Hematopoietic multipotent progenitor cell treated with erythropoietin and hydrocortisone succinate and interleukin-3 and kit ligand, for 6 days (in vitro differentiated cells): ENCODE measurements around the gene ARFGEF2.
"Not testable (repeated sequence)": the region's sequence is repeated elsewhere in the genome, so short reads cannot be mapped to it uniquely, and the experiment has no call there.

ENCODE experiments used
- DNase-seq: peaks from one replicate; pipeline ENCODE4 v3.0.0-alpha.2; 2015

The ARFGEF2 gene

DNA sequence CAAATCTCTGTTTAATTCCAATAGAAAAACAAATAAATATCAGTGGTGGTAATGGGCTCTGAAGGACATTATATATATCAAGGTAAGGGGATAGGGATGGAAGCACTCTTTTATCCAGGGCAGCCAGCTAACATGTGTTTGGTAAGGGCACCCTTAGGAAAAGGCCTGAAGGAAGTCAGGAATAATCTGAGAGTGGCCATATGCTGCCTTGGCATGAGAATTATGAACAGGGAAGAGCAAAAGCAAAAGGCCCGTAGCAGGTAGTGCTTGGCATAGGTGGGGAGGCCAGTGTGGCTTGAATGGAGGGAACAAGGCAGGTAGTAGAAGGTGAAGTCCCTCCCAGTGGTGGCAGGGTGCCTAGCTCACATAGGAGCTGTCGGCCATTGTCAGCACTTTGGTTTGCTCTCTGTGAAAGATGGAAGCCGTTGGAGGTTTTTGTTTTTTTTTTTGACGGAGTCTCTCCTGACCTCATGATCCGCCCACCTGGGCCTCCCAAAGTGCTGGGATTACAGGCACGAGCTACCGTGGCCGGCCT, 85.0 kb downstream of the ARFGEF2 start:
- no peak for DNase-seq

DNA sequence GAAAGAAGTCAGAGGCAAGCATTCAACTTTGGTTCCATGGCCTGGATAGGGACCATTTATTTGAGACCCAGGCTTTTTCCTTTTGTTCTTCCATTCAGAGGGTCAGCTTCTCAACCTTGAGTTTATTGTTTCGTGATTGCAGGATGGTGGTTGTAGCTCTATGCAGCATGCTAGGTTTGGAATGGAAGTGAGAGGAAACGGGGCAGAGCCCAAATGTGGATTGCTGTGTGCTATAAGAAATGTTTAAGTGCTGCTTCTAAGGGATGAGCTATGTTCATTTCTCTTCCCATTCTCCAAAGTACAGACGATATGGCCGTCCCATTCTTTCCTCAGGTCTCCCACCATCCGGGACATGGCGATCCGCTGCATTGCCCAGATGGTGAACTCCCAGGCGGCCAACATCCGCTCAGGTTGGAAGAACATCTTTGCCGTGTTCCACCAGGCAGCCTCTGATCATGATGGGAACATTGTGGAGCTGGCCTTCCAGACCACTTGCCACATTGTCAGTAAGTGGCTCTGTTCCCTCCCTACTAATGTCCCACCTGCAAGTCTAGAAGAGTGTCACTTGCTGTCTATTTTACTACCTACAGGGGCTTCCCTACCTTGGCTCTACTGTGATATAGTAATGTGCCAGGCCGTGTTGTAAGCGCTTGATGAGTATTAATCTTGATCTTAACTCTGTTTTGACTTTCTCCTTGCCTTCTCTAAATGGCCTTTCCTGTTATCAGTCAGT, 88.6 kb downstream of the ARFGEF2 start:
- DNase-seq: no peak

DNA sequence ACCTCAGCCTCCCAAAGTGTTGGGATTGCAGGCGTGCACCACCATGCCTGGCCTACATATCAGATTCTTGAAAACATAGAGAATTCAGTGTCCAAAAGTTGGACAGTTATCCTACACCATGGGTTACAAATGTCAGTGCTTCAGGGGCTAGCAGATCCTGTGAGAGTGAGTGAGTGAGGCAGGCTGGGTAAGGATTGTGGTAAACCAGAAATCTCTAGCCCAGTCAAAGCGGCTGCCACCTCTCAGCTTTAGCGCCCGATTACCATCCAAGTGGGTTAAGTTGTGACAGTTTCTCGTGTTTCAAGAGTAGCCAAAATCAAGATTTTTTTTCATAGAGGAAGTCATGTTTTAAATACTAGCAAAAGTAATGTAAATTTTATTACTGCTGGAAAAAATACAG, 102.7 kb downstream of the ARFGEF2 start:
- DNase-seq: no peak

DNA sequence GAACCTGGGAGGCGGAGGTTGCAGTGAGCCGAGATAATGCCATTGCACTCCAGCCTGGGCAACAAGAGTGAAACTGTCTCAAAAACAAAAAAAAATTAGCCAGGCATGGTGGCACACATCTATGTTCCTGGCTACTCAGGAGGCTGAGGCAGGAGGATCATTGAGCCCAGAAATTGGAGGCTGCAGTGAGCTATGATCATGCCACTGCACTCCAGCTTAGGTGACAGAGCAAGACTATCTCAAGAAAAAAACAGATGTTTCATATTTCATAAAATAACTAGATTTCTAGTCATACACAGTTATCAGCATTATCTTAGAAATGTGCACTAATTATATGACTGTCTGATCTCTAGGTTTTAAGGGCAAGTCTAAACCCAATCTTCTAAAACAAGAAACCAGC, 106.7 kb downstream of the ARFGEF2 start:
- DNase-seq: not testable (repeated sequence)

DNA sequence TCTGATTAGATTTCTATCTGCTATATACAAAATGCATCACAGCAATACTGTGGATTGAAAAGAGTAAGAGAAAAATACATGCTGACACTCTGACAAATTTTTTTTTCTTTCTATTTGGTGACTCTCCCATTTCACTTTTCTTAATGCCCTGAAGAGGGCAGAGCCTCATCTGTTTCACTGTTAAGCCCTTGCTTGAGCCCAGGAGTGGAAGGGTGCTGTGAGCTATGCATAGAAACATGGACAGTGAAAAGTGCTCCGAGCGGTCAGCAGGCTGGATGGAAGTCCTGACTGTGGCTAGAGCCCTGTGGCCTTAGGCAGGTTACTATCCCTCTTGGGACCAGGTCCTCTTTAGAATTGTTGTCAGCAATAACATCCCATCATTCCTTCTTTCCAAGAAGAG, 107.2 kb downstream of the ARFGEF2 start:
- peak; percentile 68 for DNase-seq

DNA sequence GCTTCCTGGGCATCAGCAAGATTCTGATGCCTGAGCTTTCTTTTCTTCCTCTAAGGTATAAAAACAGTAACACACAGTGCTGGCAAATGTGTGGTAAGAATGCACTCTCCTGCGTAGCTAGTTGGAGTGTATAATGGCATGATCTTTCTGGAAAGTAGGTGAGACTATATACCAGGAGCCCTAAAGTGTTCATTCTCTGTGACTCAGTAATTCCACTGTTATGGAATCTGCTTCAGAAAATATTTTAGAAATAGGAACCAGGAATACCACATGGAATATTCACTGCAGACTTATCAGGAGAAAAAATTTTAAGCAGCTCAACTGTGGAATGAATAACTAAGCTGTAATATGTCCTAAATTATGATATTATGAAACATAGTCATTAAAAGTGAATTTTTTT, 107.7 kb downstream of the ARFGEF2 start:
- no peak for DNase-seq

DNA sequence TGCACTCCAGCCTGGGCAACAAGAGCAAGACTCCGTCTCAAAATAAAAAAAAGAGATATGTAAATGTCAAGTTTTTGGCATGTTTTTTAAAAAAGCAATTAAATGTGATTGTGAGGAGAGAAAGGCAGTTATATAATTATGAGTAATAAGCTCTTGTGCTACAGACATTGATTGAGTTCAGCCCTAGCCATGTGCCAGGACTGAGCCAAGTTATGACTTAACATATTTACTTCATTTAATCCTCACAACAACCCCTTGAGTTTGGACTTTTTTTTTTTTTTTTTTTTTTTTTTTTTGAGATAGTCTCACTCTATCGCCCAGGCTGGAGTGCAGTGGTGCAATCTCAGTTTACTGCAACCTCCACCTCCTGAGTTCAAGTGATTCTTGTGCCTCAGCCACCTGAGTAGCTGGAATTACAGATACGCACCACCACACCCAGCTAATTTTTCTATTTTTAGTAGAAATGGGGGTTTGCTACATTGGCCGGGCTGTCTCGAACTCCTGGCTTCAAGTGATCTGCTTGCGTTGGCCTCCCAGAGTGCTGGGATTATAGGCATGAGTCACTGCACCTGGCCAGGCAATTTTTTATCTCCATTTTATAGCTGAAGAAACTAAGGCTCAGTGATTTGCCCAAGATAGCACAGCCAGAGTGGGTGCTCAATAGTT, 109.6 kb downstream of the ARFGEF2 start:
- no peak for DNase-seq

DNA sequence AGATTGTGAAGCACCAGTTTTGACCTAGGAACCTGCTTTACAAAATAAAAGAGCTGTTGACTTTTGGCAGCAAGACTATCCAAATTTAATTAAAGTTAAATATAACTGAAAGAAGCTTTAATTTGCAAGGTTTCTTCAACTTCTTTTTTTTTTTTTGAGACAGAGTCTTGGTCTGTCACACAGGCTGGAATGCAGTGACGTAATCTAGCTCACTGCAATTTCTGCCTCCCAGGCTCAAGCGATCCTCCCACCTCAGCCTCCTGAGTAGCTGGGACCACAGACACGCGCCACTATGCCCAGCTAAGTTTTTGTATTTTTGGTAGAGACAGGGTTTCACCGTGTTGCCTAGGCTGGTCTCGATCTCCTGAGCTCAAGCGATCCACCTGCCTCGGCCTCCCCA, 110.9 kb downstream of the ARFGEF2 start:
- no peak for DNase-seq

DNA sequence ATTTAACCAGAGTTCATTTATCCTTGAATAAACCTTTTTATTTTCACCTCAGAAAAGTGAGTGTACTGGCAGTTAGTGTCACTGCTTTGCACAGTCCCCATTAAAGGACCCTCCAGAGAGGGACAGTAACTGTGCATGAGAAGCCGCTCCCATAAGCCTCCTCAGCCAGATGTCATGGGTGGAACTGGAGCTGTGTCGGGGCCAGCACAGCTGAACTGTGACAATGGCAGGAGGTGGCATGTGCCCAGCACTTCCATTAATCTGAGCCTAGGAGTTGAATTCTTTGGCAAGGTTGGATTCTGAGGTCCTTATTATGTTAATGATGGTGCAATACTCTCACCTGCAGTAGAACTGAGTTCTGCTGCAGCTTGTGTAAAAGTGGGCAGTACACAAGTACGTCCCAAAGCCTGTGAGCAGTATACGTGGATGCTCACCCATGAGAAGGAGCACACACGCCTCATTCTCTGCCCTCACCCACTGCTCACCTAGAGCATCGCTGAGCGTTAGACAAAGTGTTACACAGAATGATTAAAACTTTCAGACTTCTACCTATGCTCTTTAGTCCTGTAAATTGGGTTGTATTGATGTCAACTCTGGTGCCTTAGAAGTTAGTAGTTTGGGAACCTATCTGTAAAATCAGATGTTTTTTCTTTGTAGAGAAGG, 112.7 kb downstream of the ARFGEF2 start:
- DNase-seq: no peak

DNA sequence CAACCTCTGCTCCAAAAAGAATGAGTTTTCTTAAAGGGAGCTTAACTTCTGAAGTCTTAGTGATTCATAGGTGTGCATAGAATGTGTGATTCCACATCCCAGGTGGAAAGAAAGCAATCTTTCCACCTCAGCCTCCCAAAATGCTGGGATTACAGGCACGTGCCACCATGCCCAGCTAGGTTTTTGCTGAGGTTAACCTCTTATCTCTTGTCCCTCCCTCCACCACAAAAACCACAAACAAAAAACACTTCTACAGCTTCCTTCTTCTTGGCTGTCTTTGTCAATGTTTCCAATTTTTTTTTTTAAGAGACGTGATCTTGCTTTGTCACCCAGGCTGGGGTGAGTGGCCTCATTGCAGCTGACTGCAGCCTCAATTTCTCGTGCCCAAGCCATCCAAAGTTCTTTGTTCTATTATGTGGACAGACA, 116.5 kb downstream of the ARFGEF2 start:
- peak; percentile 91 for DNase-seq

DNA sequence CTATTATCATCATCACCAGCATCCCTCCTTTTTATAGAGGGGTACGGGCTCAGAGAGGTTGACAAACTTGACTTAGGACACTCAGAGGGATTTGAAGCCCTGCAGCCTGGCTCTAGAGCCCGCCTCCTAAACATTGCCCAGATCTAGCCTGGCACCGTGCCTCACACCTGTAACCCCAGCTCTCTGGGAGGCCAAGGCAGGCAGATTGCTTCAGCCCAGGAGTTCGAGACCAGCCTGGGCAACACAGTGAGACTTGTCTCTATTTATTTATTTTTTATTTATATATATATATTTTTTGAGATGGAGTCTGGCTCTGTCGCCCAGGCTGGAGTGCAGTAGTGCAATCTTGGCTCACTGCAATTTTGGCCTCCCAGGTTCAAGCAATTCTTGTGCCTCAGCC, 118.3 kb downstream of the ARFGEF2 start:
- DNase-seq: no peak

DNA sequence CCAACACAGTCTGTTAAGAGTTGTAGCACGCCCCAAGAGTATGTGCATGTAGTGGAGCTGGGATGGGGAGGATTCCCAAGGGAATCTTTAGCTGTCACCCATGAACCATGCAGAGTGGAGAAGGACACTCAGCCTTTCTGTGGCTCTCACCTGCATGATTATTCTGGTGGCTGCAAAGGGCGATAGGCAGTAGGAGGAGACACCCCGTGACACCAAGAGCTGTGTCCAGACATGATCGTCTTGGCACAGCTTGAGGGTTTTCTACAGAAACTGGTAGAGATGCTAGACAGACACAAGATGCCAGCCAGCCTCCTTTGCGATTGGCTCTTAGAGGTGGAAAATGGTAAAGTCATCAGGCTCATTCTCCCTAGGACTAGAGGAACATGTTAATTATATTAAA, 121.5 kb downstream of the ARFGEF2 start:
- DNase-seq: no peak

DNA sequence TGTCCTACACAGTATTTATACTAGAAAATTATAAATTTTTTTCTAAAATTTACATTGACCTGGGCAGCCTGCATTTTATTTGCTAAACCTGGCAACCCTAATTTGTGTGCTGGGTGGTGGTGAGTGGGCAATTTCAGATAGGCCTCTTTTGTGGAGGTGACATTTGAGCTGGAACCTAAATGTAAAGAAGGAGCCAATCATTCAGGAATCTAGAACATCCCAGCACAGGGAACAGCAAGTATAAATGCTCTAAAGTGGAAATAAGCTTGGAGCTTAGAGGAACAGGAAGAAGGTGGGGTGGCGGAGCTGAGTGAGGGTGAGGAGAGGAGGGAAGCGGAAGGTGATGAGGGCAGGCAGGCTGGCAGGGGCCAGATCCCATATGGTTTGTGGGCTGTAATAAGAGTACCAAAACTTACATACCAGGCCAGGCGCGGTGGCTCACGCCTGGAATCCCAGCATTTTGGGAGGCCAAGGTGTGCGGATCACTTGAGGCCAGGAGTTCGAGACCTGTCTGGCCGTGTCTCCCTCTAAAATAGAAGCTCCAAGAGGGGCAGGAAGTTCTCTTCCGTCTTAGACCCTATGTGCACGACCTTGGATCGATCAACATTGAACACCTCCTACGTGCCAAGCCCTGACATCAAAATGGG, 124.1 kb downstream of the ARFGEF2 start:
- no peak for DNase-seq

DNA sequence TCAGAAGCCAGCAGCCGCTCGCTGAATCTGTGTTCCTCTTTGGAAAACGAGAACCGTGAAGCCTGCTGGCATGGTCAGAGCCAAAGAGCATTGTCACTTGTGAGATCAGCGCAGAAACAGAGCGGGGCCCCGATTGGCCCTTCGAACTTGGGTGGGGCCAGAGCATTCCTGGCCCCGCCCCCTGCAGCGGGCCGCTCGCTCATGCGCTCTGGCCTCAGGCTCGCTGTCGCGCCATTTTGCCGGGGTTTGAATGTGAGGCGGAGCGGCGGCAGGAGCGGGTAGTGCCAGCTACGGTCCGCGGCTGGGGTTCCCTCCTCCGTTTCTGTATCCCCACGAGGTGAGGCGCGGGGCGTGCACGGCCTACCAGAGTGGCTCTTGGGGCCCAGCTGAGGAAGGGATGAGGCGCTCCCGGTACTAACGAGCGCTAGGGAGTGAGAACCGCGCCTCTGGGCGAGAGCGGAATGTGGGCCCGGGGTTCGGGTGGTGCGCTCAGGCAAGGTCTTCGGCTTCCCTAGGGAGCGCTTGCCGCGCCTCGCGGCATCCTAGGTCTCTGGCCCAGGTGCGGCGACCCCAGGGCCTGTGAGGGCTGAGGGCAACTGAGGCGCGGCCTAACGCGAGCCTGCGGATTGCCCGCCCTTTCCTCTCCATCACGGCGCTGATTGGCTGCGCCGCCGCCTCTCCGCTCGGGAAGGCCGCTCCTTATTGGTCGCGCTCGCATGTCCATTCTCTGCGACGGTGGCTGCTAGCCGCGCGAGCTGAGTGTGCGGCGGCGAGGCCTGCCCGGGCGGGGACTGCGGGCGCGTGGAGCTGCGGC, 124.8 kb downstream of the ARFGEF2 start, which contains the start of gene CSE1L:
Gene CSE1L, plus strand, starts transcription at position 226 of the 814 bp plus-strand sequence. CDS start 12,152 bp downstream, outside the sequence.
- DNase-seq: peak; percentile 98

DNA sequence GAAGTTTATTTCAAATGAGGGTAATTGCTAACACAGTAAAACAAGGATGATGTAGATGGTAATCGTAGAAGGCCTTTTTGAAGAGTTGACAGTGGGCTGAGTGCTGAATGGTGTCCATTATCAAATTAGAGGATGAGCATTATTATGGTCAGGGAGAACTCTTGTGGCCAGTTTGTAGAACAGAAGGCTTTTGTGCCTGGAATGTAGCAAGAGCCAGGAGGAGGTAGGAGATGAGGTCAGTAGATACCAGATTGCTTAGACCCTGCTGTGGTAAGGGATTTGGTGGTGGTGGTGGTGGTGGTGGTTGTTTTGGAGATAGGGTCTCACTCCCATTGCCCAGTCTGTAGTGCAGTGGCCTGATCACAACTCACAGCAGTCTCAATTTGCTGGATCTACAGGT, 130.8 kb downstream of the ARFGEF2 start:
- DNase-seq: no peak

DNA sequence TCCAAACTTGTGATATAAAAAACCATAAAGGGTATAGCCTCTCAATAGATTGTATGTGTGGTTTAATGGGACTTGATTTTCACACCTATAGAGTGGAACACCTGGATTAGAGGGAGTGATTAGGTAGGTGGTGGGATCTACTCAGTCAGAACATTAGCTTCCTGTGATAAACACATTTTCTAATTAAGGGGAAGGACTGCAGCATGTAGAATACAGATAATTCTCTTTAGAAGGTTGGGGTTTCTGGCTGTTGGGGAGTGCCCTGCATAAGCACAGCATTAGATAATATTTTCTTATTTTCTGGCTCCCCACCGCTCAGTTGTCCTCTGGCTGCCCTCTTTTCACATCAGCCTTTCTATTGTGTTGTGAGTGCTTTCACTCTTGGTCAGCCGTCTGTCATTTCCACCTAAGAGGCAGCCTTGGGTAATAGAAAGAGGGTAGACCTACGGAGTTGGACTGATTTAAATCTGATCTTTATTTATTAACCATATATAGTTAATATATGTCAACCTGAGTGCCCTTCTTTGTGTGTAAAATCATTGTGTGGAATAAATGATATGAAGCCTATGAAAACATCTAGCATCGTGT, 132.6 kb downstream of the ARFGEF2 start:
- peak; percentile 80 for DNase-seq

DNA sequence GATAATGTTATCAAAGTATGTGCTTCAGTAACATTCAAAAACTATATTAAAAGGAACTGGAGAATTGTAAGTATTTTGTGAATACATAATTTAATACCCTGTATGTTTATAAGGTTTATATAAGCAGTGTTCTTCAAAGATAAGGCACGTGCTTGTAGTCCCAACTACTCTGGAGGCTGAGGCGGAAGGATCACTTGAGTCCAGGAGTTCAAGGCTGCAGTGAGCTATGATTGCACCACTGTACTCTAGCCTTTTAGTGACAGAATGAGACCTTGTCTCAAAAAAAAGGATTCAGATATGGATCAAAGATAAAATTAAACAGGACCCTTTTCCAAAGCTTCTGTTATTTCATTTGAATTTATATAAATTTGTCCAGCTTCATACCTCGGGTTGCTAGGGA, 141.8 kb downstream of the ARFGEF2 start:
- no peak for DNase-seq

DNA sequence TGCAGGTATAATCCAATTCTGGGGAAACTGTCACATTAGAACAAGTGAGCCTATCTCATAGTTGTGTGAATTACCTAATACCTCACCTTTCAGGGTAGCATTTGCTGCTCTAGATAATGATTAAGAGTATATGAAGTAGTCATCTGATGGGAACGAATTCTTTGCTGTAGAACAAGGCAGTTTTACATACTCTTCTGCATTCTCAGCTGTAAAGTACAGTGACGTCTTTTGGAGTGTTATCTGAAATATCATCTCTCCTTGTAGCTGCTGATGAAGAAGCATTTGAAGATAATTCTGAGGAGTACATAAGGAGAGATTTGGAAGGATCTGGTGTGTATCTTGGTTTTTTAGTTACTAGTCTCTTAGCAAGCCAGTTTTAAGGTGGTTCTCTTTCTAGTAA, 153.0 kb downstream of the ARFGEF2 start:
- no peak for DNase-seq

DNA sequence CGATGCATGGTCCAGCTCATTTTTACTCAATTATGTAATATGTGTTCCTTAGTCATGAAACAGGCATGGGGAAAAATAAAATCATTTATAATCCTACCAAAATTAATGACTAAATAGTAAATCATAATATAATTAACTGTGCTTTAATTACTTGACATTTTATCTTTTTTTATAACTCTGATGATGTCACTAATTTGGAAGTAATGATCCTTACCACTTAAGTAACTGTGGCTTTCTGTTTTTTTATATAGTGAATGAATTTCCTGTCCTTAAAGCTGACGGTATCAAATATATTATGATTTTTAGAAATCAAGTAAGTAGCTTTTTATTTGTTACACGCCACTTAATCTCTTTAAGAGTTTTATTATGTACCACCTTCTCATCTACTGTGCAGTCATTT, 156.8 kb downstream of the ARFGEF2 start:
- DNase-seq: no peak

DNA sequence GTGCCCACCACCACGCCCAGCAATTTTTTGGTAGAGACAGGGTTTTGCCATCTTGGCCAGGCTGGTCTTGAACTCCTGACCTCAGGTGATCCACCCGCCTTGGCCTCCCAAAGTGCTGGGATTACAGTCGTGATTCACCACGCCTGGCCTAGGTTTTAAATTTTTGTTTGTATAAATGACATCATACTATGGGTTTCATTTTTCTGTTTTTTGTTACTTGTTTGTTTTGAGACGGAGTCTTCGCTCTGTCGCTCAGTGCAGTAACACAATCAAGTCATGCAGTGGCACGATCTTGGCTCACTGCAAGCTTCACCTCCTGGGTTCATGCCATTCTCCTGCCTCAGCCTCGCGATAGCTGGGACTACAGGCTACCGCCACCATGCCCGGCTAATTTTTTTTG, 160.8 kb downstream of the ARFGEF2 start:
- DNase-seq: not testable (repeated sequence)
